ENCODE results near the gene SPTB.
A peak's percentile ranks its signal among the peaks of the same experiment; 100 is the strongest.
"Not testable (repeated sequence)": the region's sequence is repeated elsewhere in the genome, so short reads cannot be mapped to it uniquely, and the experiment has no call there.

SPTB gene

GRCh38 chr14:64879635-64880220 lies at the start of gene SPTB:
Gene SPTB, minus strand, starts transcription at chr14:64879907. Its CDS starts 56,813 bp downstream, at chr14:64823094.
- DNase-seq (ENCODE audit: low read depth in 1 of 2, low spot score in 1 of 2): peak; percentile 36 to 54
- in situ Hi-C loops (cut with HindIII; ENCODE audit: low pct_unique_long_range_greater_than_20kb, low sequenced_read_pairs): no loop called here
- TF ChIP-seq JUND (IDR thresholded peaks at IDR 0.05; ENCODE audit: low read depth): no peak

- in situ Hi-C loops (cut with HindIII; ENCODE audit: low pct_unique_long_range_greater_than_20kb, low sequenced_read_pairs): no loop called here
- DNase-seq (ENCODE audit: low read depth in 1 of 2, low spot score in 1 of 2): no peak
These were observed 49.3 kb upstream of the SPTB start for GRCh38 chr14:64929014-64929359.

GRCh38 chr14:64928239-64929013 lies 48.7 kb upstream of the SPTB start:
- DNase-seq (ENCODE audit: low read depth in 1 of 2, low spot score in 1 of 2): no peak
- in situ Hi-C loops (cut with HindIII; ENCODE audit: low pct_unique_long_range_greater_than_20kb, low sequenced_read_pairs): no loop called here
- TF ChIP-seq JUND (IDR thresholded peaks at IDR 0.05; ENCODE audit: low read depth): no peak

More at GRCh38 chr14:64929014-64929359, 49.3 kb upstream of the SPTB start:
- no peak for TF ChIP-seq JUND (IDR thresholded peaks at IDR 0.05; ENCODE audit: low read depth)

GRCh38 chr14:64927031-64927430 lies 47.3 kb upstream of the SPTB start:
- in situ Hi-C loops (cut with HindIII; ENCODE audit: low pct_unique_long_range_greater_than_20kb, low sequenced_read_pairs): no loop called here
- TF ChIP-seq JUND (IDR thresholded peaks at IDR 0.05; ENCODE audit: low read depth): no peak
- DNase-seq (ENCODE audit: low read depth in 1 of 2, low spot score in 1 of 2): no peak

DNA sequence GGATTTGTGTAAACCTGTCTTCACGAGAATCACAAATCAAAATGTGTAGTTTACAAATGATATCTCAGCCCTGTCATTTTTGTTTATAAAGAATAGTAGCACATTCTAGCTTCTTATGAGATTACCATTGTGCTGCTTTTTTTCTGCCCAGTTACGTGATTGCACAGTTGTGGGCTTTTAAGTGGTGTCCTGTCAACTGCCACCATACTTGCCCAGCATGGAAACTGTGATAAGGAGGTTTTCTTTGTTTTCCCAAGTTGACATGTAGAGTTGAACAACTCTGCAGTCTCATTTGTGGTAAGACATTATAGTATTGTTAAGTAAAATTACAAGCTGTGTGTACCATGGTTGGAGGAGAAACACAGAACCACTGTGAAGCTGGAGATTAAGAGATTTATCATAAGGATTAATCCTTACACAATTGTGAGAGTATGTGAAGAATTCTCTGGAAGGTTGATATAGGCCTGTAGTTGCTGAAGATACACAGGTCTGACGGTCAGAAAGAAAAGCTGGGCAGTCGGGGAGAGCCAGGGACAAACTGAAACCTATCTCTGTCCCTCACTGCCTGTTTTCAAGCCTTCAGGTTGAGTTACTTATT lies 46.8 kb upstream of the SPTB start:
- in situ Hi-C loops (cut with HindIII; ENCODE audit: low pct_unique_long_range_greater_than_20kb, low sequenced_read_pairs): no loop called here
- no peak for DNase-seq (ENCODE audit: low read depth in 1 of 2, low spot score in 1 of 2)
- no peak for TF ChIP-seq JUND (IDR thresholded peaks at IDR 0.05; ENCODE audit: low read depth)

DNA sequence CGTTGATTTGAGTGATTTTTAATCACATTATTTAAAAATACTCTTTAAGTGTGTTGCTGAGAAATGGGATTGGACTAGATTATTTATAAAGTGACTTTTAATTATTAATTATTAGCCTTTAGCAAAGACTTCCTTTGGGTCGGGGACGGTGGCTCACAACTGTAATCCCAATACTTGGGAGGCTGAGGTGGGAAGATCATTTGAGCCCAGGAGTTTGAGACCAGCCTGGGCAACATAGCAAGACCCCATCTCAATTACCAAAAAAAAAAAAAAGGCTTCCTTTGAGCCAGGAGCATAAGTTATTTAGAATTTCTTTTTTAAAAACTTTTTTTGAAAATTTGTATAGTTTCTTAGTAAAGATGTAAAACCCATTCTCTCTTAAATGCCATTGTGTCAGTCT lies 43.3 kb upstream of the SPTB start:
- TF ChIP-seq JUND (IDR thresholded peaks at IDR 0.05; ENCODE audit: low read depth): no peak
- in situ Hi-C loops (cut with HindIII; ENCODE audit: low pct_unique_long_range_greater_than_20kb, low sequenced_read_pairs): no loop called here
- no peak for DNase-seq (ENCODE audit: low read depth in 1 of 2, low spot score in 1 of 2)

DNA sequence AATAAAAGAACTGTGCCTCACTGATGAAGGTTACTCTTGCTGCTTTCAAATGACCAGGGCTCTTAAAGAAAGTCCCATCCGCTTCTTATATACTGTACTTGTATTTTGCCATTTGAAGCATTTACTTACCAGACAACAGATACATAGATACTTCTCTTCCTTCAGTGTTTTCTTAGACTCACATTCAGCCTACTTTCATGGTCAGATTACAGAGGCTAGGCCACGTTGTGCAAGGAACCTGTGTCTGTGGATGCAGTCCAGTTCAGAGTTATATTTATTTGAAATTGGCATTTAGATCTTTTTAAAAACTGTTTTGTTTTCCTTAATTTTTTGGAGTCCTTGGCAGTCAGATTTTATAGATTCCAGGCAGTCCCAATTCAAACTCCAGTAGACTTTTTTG lies 40.8 kb upstream of the SPTB start:
- in situ Hi-C loops (cut with HindIII; ENCODE audit: low pct_unique_long_range_greater_than_20kb, low sequenced_read_pairs): no loop called here
- TF ChIP-seq JUND (IDR thresholded peaks at IDR 0.05; ENCODE audit: low read depth): no peak
- no peak for DNase-seq (ENCODE audit: low read depth in 1 of 2, low spot score in 1 of 2)

DNA sequence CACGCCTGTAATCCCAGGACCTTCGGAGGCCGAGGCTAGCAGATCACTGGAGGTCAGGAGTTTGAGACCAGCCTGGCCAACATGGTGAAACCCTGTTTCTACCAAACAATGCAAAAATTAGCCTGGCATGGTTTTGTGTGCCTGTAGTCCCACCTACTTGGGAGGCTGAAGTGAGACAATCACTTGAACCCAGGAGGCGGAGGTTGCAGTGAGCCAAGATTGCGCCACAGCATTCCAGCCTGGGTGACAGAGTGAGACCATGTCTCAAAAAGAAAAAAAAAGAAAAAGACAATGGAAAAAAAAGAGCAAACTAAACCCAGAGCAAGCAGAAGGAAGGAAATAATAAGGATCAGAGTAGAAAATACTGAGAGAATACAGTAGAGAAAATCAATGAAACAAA lies 39.9 kb upstream of the SPTB start:
- DNase-seq (ENCODE audit: low read depth in 1 of 2, low spot score in 1 of 2): no peak
- no peak for TF ChIP-seq JUND (IDR thresholded peaks at IDR 0.05; ENCODE audit: low read depth)
- in situ Hi-C loops (cut with HindIII; ENCODE audit: low pct_unique_long_range_greater_than_20kb, low sequenced_read_pairs): no loop called here

DNA sequence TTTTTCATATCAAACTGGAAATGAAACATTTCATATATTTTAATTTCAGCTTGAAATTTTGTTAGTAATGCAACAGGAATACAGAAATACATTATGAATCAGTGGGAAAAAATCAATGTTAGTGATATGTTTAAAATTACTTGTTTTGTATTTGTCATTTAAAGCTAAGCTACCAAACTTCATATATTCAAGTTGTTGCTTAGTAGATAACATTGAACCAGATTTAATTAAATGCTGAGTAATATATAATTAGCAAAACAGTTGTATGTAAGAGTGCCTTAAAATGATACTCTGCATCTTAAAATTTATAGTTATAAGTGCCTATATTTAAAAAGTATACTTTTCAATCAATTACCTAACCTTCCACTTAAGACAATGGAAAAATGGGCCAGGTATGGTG lies 39.5 kb upstream of the SPTB start:
- no peak for TF ChIP-seq JUND (IDR thresholded peaks at IDR 0.05; ENCODE audit: low read depth)
- DNase-seq (ENCODE audit: low read depth in 1 of 2, low spot score in 1 of 2): no peak
- in situ Hi-C loops (cut with HindIII; ENCODE audit: low pct_unique_long_range_greater_than_20kb, low sequenced_read_pairs): no loop called here

GRCh38 chr14:64918216-64918615 lies 38.5 kb upstream of the SPTB start:
- in situ Hi-C loops (cut with HindIII; ENCODE audit: low pct_unique_long_range_greater_than_20kb, low sequenced_read_pairs): no loop called here
- DNase-seq (ENCODE audit: low read depth in 1 of 2, low spot score in 1 of 2): no peak
- no peak for TF ChIP-seq JUND (IDR thresholded peaks at IDR 0.05; ENCODE audit: low read depth)

GRCh38 chr14:64915797-64916196 lies 36.1 kb upstream of the SPTB start:
- no peak for DNase-seq (ENCODE audit: low read depth in 1 of 2, low spot score in 1 of 2)
- TF ChIP-seq JUND (IDR thresholded peaks at IDR 0.05; ENCODE audit: low read depth): no peak
- in situ Hi-C loops (cut with HindIII; ENCODE audit: low pct_unique_long_range_greater_than_20kb, low sequenced_read_pairs): no loop called here

- TF ChIP-seq JUND (IDR thresholded peaks at IDR 0.05; ENCODE audit: low read depth): no peak
- in situ Hi-C loops (cut with HindIII; ENCODE audit: low pct_unique_long_range_greater_than_20kb, low sequenced_read_pairs): no loop called here
- no peak for DNase-seq (ENCODE audit: low read depth in 1 of 2, low spot score in 1 of 2)
These were observed 35.3 kb upstream of the SPTB start for GRCh38 chr14:64915029-64915424.

GRCh38 chr14:64914237-64915028 lies 34.7 kb upstream of the SPTB start, which contains the start of gene CHURC1:
Gene CHURC1, plus strand, starts transcription at chr14:64914455. Its CDS starts 41 bp downstream, at chr14:64914496.
- in situ Hi-C loops (cut with HindIII; ENCODE audit: low pct_unique_long_range_greater_than_20kb, low sequenced_read_pairs): no loop called here
- peak; percentile 96 to 100 for DNase-seq (ENCODE audit: low read depth in 1 of 2, low spot score in 1 of 2)
- no peak for TF ChIP-seq JUND (IDR thresholded peaks at IDR 0.05; ENCODE audit: low read depth)

DNA sequence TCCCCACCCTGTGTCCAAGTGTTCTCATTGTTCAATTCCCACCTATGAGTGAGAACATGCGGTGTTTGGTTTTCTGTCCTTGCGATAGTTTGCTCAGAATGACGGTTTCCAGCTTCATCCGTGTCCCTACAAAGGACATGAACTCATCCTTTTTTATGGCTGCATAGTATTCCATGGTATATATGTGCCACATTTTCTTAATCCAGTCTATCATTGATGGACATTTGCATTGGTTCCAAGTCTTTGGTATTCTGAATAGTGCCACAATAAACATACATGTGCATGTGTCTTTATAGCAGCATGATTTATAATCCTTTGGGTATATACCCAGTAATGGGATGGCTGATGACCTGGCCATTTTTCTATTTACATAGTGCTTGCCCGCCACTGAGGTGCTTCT lies 33.8 kb upstream of the SPTB start:
- DNase-seq (ENCODE audit: low read depth in 1 of 2, low spot score in 1 of 2); in situ Hi-C loops (cut with HindIII; ENCODE audit: low pct_unique_long_range_greater_than_20kb, low sequenced_read_pairs): not testable (repeated sequence)

Data from T47D (cell line).